C4-2B (cell line): ENCODE data around the gene CCDC90B.

Experiments used
- H3K27ac ChIP-seq: fragments of 450-650 bp; 2 replicates; pipeline ENCODE4 v1.5.1; 2017
- CTCF ChIP-seq: fragments of 450-650 bp; conservative IDR thresholded peaks from 2 replicates; pipeline ENCODE4 v1.5.1; 2017; ENCODE audit warnings: mild to moderate bottlenecking
- ZFX ChIP-seq: fragments of 450-650 bp; IDR thresholded peaks from 2 replicates; pipeline ENCODE4 v1.6.1; 2017

Gene CCDC90B

GRCh38 chr11:83285151-83285770, 906 bp downstream of the CCDC90B start:
- no peak for TF ChIP-seq ZFX
- no peak for TF ChIP-seq CTCF
- H3K27ac ChIP-seq = peak overlapping the region; percentile 94

DNA sequence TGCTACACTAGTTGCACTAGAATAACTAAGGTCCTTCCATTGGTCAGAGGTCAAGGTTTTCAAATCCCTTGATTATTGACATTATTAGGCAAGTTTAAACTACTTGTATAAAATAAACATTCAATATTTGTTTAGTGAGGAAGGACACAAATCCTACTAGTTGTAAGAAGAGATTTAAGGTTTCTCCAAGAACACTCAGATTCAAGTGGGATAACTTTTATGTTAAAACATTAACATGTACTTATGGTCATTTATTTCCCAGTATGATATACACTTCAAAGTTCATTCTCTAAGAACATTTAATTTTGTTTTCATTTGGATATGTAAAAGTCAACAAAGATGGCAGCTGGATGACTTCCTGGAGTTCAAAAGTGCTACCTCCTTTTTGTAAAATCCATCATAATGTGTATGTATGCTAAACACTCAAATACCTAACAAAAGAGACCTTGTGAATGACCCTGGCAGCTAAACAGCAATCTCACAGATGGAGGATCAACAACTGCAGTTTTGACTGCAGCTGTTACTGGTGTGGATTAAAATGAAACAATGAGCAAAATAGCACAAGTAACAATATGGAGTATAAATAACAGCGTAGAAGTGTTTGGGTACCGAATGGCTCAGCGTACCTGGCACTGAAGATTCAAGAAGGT, 1.5 kb downstream of the CCDC90B start:
- peak overlapping the region; percentile 94; the same call in 1 of the 2 replicates for H3K27ac ChIP-seq

DNA sequence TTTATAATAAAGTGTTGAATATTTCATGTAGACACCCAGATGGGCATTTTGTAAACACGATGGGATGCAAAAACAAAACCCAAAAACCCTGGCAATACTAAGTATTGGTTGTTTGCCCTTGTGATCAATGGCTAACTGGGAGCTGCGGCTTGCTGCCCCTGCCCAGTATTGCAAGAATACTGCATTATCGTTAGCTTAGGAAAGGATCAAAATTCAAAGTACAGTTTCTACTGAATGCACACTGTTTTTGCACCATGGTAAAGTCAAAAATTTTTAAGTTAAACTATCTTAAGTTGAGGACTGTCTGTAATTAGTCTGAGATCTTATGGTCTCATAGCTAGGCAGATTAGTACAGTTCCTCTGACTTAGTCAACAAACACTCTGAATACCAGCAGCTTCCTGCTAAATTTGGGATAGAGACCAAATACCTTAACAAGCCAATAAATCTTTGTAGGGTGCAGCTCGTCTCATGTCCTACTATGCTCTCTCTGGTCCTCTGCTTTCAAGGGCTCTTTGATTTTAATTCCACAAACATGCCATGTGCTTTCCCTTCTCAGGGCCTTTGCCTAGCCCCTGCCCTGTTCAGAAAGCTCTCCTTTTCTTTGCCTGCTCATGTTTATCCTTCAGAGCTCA, 4.0 kb downstream of the CCDC90B start:
- TF ChIP-seq CTCF (no peak), ZFX (no peak)
- peak overlapping the region; percentile 58; the same call in 1 of the 2 replicates for H3K27ac ChIP-seq

More for the DNA sequence above, 1.5 kb downstream of the CCDC90B start:
- TF ChIP-seq ZFX (no peak), CTCF (no peak)

DNA sequence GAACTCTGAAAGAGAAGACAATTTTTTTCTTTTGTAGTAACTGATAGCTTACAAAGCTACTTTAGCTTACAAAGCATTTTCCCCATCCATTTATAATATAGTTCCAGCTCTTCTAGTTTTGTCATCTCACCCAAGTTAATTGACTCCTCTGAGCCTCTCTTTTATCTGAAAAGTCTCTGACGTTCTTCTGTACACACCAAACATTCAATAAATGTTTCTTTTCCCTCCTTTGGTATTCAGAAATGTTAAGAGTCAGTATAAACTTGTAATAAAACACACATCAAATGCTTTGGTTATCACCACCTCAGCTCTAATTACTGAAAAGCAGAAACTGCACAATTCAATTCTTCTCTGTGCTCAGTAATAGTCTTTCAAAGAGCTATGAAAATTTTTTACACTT, 5.9 kb downstream of the CCDC90B start:
- TF ChIP-seq ZFX = no peak
- no peak for TF ChIP-seq CTCF
- no peak overlapping the region for H3K27ac ChIP-seq

DNA sequence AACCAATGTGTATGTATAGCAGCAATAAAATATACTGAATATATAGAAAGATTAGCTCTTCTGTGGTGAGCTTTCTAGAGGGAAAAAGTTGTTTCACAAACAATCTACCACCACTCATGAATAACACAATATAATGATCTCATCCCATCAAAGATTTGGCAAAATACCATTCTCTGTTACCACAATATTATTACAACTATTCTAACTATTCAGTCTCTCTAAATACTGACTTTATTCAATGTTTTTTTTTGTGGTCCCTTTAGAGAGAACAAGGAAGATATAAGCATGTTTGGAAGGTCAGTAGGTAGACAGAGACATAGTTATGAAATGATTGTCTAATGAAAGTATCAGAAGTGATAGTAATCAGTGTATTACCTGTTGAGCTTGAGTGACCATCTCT, 7.8 kb downstream of the CCDC90B start:
- no peak for TF ChIP-seq CTCF
- no peak for TF ChIP-seq ZFX
- H3K27ac ChIP-seq = no peak overlapping the region

- no peak for TF ChIP-seq CTCF
- no peak for TF ChIP-seq ZFX
- no peak overlapping the region for H3K27ac ChIP-seq
Measured at GRCh38 chr11:83275888-83276641, 10.1 kb downstream of the CCDC90B start.
